PFSK-1 (cell line): Measurements from ENCODE around the gene CRAT.

Experiments used
- FOXP2 ChIP-seq: optimal IDR thresholded peaks from 2 replicates; pipeline ENCODE3; 2011; ENCODE audit warnings: borderline replicate concordance, control low read depth, inconsistent platforms; ENCODE audit not compliant: insufficient read depth; ENCODE audit errors: extremely low read length, extremely low read depth
- POLR2AphosphoS5 ChIP-seq: IDR thresholded peaks from 2 replicates; pipeline ENCODE4 v1.6.1; 2012; ENCODE audit warnings: low read depth, mild to moderate bottlenecking, control low read depth, low read length, moderate library complexity
- SIN3A ChIP-seq: IDR thresholded peaks from 2 replicates; pipeline ENCODE4 v1.6.1; 2012; ENCODE audit warnings: mild to moderate bottlenecking, low read length, moderate library complexity, borderline replicate concordance; ENCODE audit not compliant: insufficient read depth
- TAF1 ChIP-seq: IDR thresholded peaks from 2 replicates; pipeline ENCODE4 v1.6.1; 2012; ENCODE audit warnings: low read length, control low read depth, borderline replicate concordance; ENCODE audit not compliant: insufficient read depth
- TF ChIP-seq, protein P1 (sequence below), 2 experiments: IDR thresholded peaks; 2 replicates each; pipeline versions ENCODE4 v1.6.1 to v1.8.0; 2011 to 2012; ENCODE audit warnings: low read depth in 2 of 2, low read length in 2 of 2, control low read depth in 1 of 2, inconsistent platforms in 1 of 2, mild to moderate bottlenecking in 1 of 2, moderate library complexity in 1 of 2; ENCODE audit not compliant: insufficient read depth in 1 of 2

CRAT gene

DNA sequence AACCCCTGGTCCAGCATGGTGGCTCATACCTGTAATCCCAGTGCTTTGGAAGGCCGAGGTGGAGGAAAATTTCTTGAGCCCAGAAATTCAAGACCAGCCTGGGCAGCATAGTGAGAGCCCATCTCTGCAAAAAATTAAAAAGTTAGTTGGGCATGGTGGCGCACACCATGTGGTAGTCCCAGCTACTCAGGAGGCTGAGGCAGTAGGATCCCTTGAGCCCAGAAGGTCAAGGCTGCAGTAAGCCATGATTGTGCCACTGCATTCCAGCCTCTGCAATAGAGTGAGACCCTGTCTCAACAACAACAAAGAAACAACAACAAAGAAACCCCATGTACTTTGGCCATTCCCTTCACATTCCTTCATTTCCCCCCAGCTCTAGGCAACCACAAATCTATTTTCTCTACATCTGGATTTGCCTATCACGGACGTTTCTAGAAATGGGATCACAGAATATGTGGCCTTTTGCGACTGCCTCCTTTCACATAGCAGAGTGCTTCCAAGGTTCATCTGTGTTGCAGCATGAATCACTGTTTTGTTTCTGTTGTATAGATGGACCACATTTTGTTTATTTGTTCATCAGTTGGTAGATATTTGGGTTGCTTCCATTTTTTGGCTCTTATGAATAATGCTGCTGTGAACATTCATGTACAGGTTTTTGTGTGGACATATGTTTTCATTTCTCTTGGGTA lies 56.3 kb downstream of the CRAT start:
- TF ChIP-seq TAF1: no peak
- TF ChIP-seq SIN3A: no peak
- no peak for TF ChIP-seq POLR2AphosphoS5
- TF ChIP-seq, protein P1, sequence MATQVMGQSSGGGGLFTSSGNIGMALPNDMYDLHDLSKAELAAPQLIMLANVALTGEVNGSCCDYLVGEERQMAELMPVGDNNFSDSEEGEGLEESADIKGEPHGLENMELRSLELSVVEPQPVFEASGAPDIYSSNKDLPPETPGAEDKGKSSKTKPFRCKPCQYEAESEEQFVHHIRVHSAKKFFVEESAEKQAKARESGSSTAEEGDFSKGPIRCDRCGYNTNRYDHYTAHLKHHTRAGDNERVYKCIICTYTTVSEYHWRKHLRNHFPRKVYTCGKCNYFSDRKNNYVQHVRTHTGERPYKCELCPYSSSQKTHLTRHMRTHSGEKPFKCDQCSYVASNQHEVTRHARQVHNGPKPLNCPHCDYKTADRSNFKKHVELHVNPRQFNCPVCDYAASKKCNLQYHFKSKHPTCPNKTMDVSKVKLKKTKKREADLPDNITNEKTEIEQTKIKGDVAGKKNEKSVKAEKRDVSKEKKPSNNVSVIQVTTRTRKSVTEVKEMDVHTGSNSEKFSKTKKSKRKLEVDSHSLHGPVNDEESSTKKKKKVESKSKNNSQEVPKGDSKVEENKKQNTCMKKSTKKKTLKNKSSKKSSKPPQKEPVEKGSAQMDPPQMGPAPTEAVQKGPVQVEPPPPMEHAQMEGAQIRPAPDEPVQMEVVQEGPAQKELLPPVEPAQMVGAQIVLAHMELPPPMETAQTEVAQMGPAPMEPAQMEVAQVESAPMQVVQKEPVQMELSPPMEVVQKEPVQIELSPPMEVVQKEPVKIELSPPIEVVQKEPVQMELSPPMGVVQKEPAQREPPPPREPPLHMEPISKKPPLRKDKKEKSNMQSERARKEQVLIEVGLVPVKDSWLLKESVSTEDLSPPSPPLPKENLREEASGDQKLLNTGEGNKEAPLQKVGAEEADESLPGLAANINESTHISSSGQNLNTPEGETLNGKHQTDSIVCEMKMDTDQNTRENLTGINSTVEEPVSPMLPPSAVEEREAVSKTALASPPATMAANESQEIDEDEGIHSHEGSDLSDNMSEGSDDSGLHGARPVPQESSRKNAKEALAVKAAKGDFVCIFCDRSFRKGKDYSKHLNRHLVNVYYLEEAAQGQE (IDR thresholded peaks at IDR 0.05; ENCODE audit: insufficient read depth in 1 of 2, low read depth in 2 of 2, low read length in 2 of 2): no peak
- TF ChIP-seq FOXP2: no peak

GRCh38 chr9:129053020-129053419 lies 57.6 kb downstream of the CRAT start:
- TF ChIP-seq POLR2AphosphoS5 (no peak), SIN3A (no peak), FOXP2 (no peak), TAF1 (no peak)
- TF ChIP-seq, protein P1 (IDR thresholded peaks at IDR 0.05; ENCODE audit: insufficient read depth in 1 of 2, low read depth in 2 of 2, low read length in 2 of 2): no peak

GRCh38 chr9:129052592-129052991 lies 58.0 kb downstream of the CRAT start:
- TF ChIP-seq FOXP2: no peak
- no peak for TF ChIP-seq TAF1
- no peak for TF ChIP-seq SIN3A
- TF ChIP-seq POLR2AphosphoS5: no peak
- TF ChIP-seq, protein P1 (IDR thresholded peaks at IDR 0.05; ENCODE audit: insufficient read depth in 1 of 2, low read depth in 2 of 2, low read length in 2 of 2): no peak
